SIG-M5 treated with dmso at 0.1 percent for 504 hours (cell line): Measurements from ENCODE around the gene URI1.

Experiments
- DNase-seq: peaks from one replicate; lab custom pipeline; 2025; ENCODE audit not compliant: unreplicated experiment; lab: John Stamatoyannopoulos, UW

The URI1 gene

GRCh38 chr19:29967623-29968022 lies 25.6 kb downstream of the URI1 start:
- DNase-seq: peak; percentile 53

DNA sequence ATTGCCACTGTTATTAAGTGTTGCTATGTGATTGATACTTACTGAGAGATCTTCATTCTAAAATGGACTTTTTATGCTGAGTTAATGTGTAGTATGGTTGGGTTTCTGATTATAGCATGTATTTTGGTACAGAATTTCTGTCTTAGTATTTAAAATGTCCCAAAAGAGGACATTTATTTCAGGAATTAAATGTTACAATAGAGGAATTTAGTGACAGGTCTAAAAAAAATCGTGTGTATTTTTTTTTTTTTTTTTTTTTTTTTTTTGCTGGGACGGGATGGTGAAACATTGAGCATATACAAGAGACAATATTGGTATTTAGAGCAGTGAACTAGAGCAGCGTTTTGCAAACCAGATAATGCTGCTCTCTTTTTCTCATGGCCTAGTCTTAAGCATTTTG lies 27.9 kb downstream of the URI1 start:
- no peak for DNase-seq

GRCh38 chr19:29971002-29971401 lies 29.0 kb downstream of the URI1 start:
- DNase-seq: no peak

DNA sequence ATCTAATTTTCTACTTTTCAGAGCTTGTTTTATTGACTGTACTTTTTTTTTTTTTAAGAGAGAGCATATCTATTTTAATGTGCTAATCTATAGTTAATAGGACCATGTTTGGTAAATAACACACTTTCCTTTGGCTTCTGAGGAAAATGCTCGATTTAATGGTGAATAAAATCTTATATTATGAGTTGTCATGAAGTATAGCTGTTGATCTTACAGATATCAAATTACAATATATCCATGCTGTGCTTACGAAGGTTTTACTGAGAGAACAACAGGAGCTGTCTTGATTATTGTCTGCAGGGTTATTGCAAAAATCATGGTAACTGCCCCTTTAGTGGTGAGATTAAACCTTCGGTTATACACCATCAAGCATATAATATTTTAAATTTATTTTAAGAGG lies 29.6 kb downstream of the URI1 start:
- DNase-seq: no peak

- no peak for DNase-seq
These were observed 32.7 kb downstream of the URI1 start for GRCh38 chr19:29974701-29975100.

GRCh38 chr19:29976151-29976943 lies 34.3 kb downstream of the URI1 start:
- DNase-seq: no peak

GRCh38 chr19:29978080-29978479 lies 36.0 kb downstream of the URI1 start:
- DNase-seq: no peak

GRCh38 chr19:29983568-29983967 lies 41.5 kb downstream of the URI1 start:
- DNase-seq: no peak

DNA sequence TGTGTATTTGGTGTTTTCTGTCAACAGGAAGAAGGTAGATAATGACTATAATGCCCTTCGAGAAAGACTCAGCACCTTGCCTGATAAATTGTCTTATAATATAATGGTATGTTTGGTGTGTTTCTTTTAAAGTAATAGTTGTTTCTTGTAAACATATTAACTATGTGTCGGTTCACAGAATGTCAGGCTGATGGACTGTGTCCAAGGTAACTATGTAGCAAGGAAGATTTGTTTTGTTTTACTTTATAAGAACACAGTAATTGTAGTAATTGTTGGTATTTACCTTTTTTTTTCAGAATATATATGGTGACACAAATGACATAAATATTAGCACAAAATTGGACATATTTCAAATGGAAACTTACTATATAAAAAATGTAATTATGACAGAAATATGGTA lies 43.2 kb downstream of the URI1 start:
- DNase-seq: no peak

GRCh38 chr19:29988351-29988750 lies 46.3 kb downstream of the URI1 start:
- no peak for DNase-seq

DNA sequence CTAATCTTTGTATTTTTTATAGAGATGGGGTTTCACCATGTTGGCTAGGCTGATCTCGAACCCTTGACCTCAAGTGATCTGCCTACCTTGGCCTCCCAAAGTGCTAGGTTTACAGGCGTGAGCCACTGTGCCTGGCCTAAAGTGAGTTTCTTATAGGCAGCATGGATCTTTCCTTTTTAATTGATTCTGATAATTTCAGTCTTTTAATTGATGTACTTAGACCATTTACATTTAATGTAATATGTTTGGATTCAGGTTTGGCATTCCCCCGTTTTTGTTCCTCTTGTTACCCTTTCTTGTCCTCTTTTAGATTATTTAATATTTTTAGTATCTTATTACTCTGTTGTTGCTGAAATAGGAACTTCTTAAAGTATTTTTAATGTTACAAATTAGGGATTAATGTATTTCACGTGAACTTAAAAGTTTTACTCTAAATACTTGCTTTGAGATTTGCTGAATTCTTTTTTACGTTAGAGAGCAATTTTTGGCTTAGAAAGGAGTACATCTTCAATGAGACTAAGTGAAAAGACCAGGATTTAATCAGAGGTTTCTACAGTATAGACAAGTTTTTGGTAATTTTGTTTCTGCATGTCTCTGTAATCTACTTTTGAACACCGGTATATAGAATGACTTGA lies 50.3 kb downstream of the URI1 start:
- DNase-seq: no peak

DNA sequence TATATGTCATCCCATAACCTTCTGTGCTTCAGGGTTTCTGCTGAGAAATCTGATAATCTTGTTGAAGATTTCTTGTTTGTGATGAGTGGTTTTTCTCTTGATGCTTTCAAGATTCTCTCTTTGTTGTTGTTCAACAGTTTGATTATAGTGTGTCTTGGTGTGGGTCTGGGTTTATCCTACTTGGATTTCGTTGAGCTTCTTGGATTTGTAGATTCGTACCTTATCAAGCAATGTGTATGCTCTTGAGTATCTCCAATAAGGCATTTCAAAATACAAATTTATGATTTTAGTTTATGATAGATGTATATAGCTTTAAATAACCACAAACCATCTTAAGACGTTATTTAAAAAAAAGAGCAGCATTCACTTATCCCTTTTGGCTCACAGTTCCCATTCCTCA lies 57.5 kb downstream of the URI1 start:
- DNase-seq: no peak

GRCh38 chr19:30000862-30001261 lies 58.8 kb downstream of the URI1 start:
- no peak for DNase-seq

DNA sequence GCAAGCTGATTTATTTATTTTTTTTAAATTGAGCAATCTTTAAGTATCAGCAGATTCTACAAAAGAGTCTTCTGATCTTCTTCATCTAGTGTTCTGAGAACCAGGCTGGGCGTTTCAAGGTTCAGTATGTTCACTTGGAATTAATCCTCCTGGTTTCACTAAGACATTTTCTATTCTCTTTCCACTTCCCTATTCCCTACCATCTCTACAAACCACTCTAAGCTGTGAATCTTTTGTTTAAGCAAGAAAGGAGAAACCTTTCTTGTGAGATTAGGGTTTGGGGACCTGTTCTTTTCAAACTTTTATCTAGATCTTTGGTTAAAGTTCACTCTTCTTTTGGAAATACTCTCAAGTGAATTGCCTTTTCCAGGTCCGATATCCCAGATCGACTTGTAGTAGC lies 59.3 kb downstream of the URI1 start:
- DNase-seq: peak; percentile 18

- peak; percentile 12 for DNase-seq
These were observed 59.8 kb downstream of the URI1 start for GRCh38 chr19:30001791-30002190.

DNA sequence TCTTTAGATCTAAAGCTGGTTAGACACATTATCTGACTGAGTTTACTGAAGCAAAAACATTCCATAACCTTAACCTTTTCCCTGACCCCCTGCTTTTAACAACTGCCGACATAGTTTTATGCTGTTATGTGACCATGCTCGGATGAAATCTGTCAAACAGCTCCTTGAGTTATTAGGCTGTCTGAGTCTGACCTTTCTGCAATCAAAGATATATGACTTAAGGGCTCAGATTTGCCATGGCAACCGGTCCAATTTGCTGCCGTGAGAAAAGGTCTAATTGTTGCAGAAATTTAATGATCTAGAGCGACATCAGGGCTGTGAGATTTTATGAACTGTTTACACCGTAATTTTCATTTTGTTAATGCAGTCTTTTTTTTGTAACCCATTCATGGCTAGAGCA lies 61.8 kb downstream of the URI1 start:
- DNase-seq: no peak

DNA sequence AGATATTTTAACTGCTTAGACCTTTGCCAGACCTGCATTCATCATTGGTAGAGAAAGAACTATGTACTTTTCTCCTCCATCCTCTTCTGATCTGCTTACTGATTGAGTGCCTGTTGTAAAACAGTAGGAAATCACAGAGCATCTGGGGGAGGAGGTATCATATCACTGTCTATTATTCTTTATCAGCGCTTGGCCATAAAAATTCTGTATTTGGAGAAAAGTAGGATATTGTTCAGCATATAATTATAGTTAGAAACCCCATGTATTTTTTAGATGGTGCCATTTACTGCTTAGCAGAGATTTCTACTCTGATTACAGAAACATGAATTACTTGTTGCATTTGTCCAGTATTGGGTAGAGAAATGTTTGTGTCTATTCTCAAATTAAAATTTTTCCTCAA lies 62.4 kb downstream of the URI1 start:
- no peak for DNase-seq

DNA sequence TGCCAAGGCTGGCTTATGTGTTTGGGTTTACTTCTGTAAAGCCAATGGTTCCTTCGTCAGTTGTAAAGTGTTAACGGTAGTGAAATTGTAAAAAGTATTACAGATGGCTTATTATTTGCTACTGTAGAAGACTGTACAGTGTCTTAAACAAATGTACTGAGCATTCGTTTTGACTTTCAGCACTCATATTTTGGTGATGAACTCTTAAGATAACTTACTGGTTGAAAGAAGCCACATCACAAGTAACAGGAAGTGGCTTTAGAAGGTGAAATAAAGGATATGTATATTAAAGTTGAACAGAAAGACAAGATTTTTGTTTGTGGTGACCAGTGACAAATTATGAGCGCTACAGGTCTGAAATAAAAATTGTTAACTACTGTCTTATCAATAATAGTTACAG lies 64.2 kb downstream of the URI1 start:
- no peak for DNase-seq

GRCh38 chr19:30008169-30008568 lies 66.1 kb downstream of the URI1 start:
- no peak for DNase-seq

GRCh38 chr19:30009013-30009412 lies 67.0 kb downstream of the URI1 start:
- DNase-seq: no peak

DNA sequence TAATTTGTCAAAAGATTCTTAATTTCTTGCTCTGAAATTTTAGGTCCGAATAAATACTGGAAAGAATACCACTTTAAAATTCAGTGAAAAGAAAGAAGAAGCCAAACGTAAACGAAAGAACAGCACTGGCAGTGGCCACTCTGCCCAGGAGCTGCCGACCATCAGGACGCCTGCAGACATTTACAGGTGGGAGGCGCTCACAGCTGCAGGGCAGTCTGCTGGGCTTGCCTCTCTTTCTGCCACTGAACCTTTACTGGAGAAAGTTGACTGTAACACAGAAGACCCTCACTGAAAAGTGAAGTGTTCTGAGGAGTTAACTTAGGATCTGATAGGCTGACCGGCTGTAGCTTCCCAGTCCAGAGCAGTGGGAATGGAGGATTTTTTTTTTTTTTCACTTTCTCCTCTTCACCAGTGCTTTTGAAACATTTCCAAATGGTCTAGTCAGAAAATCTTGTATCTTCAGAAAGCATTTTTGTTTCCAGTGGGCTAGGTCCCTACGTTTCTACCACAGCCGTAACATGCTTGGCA lies 69.1 kb downstream of the URI1 start:
- no peak for DNase-seq

- no peak for DNase-seq
These were observed 72.7 kb downstream of the URI1 start for GRCh38 chr19:30014770-30015169.

DNA sequence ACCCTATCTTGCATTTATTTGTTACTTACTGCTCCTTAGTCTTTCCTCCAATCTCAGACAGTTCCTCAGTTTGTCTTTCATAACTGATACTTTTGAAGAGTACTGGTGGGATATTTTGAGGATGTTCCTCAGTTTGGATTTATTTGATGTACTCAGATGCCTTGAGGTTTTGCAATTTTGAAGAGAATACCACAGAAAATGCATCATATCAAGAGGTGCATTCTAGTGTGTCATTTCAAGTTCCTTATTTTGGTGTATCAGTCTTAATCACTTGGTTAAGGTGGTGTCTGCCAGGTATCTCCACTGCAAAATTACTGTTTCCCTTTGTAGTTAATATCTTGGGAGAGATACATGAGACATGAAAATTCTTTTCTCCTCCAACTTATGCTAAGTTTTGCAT lies 75.1 kb downstream of the URI1 start:
- DNase-seq: no peak
